NT2/D1 (cell line): Measurements from ENCODE around the gene ABCG1.

Experiments used
- SUZ12 ChIP-seq: IDR thresholded peaks from 2 replicates; pipeline ENCODE4 v1.6.1; 2011; ENCODE audit not compliant: insufficient read length, insufficient read depth; ENCODE audit errors: extremely low read depth
- ZNF274 ChIP-seq: IDR thresholded peaks from 2 replicates; pipeline ENCODE4 v1.6.1; 2011; ENCODE audit warnings: mild to moderate bottlenecking, low read depth, low read length

DNA sequence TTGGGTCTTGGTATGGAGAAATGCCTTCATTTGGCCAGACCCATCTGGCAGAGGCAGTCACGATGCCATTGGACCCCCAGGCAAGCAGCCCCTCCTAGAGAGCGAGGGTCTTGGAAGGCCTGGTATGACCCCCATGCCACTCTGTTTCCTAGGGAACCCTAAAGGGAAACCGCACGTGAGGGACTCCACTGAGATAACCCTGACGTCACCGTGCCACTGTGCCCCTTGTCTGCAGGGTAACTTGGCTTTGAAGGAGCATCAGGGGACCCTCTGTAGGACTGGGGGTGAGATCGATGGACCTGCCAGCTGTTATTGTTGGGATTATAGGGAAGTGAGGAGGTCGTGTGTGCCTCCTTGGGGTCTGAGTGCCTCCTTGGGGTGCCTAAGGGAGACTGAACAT lies 34.5 kb downstream of the ABCG1 start:
- TF ChIP-seq ZNF274 (no peak), SUZ12 (no peak)
